GM04504 (cell line): ENCODE measurements around the gene METTL8.
A peak's percentile ranks its signal among the peaks of the same experiment; 100 is the strongest.
"Not testable (repeated sequence)": the region's sequence is repeated elsewhere in the genome, so short reads cannot be mapped to it uniquely, and the experiment has no call there.

Experiments
- DNase-seq: peaks from one replicate; pipeline ENCODE4 v3.0.0-alpha.2; 2012; ENCODE audit warnings: low read depth

Gene METTL8

GRCh38 chr2:171430516-171431410 is 3.0 kb downstream of the METTL8 start:
- DNase-seq, result no peak

GRCh38 chr2:171422710-171423495 is 10.9 kb downstream of the METTL8 start:
- DNase-seq, result not testable (repeated sequence)

- no peak for DNase-seq
These were observed 12.8 kb downstream of the METTL8 start for GRCh38 chr2:171420728-171421563.

GRCh38 chr2:171419333-171419732 is 14.5 kb downstream of the METTL8 start:
- DNase-seq, result no peak

- DNase-seq, result peak; percentile 94
These were observed 17.5 kb downstream of the METTL8 start for GRCh38 chr2:171416009-171416926.

GRCh38 chr2:171414645-171415044 is 19.1 kb downstream of the METTL8 start:
- DNase-seq, result not testable (repeated sequence)

- no peak for DNase-seq
These were observed 21.1 kb downstream of the METTL8 start for GRCh38 chr2:171412571-171413175.

GRCh38 chr2:171411791-171412483 is 21.9 kb downstream of the METTL8 start:
- no peak for DNase-seq

GRCh38 chr2:171411214-171411613 is 22.6 kb downstream of the METTL8 start:
- DNase-seq, result no peak

- no peak for DNase-seq
These were observed 23.2 kb downstream of the METTL8 start for GRCh38 chr2:171410624-171411023.

GRCh38 chr2:171410101-171410500 is 23.7 kb downstream of the METTL8 start:
- DNase-seq, result no peak

- no peak for DNase-seq
These were observed 24.3 kb downstream of the METTL8 start for GRCh38 chr2:171409436-171409971.

- no peak for DNase-seq
These were observed 26.1 kb downstream of the METTL8 start for GRCh38 chr2:171407676-171408044.

- no peak for DNase-seq
These were observed 26.6 kb downstream of the METTL8 start for GRCh38 chr2:171407030-171407675.

- no peak for DNase-seq
These were observed 27.7 kb downstream of the METTL8 start for GRCh38 chr2:171406044-171406443.

GRCh38 chr2:171405546-171405945 is 28.2 kb downstream of the METTL8 start:
- DNase-seq, result no peak

- DNase-seq, result no peak
These were observed 29.1 kb downstream of the METTL8 start for GRCh38 chr2:171404719-171405118.

GRCh38 chr2:171404261-171404660 is 29.5 kb downstream of the METTL8 start:
- DNase-seq, result peak; percentile 53

GRCh38 chr2:171402906-171403580 is 30.7 kb downstream of the METTL8 start:
- no peak for DNase-seq
